Karpas-422 (cell line): ENCODE results near the gene PNLIPRP3. TPM values are rescaled to one million over a fixed set of nuclear protein-coding genes. Genes with fewer than 3 reads are reported as not detected.

Experiments used
- DNase-seq: peaks from one replicate; pipeline ENCODE4 v3.0.0-alpha.2; 2015
- H2AFZ ChIP-seq: fragments of 200-600 bp; sonication (generic); 2 replicates; pipeline ENCODE4 v1.6.1; 2014; ENCODE audit warnings: antibody characterized with exemption, low read length, mixed read lengths
- H3K27ac ChIP-seq: fragments of 200-600 bp; sonication (generic); 2 replicates; pipeline ENCODE4 v1.5.1; 2014; ENCODE audit warnings: mild to moderate bottlenecking, low read length, moderate library complexity
- H3K27me3 ChIP-seq: fragments of 200-600 bp; sonication (generic); 2 replicates; pipeline ENCODE4 v1.6.1; 2014; ENCODE audit warnings: low read length, mixed read lengths
- H3K36me3 ChIP-seq: fragments of 200-600 bp; sonication (generic); 2 replicates; pipeline ENCODE4 v1.6.1; 2014; ENCODE audit warnings: low read length, mixed read lengths; ENCODE audit not compliant: insufficient read depth
- H3K4me1 ChIP-seq: fragments of 200-600 bp; sonication (generic); 2 replicates; pipeline ENCODE4 v1.6.1; 2014; ENCODE audit warnings: mild to moderate bottlenecking, low read length, mixed read lengths
- H3K4me2 ChIP-seq: fragments of 200-600 bp; sonication (generic); 2 replicates; pipeline ENCODE4 v1.6.1; 2014; ENCODE audit warnings: low read length, low read depth, mild to moderate bottlenecking; ENCODE audit not compliant: poor library complexity, severe bottlenecking
- H3K4me3 ChIP-seq: fragments of 200-600 bp; sonication (generic); 2 replicates; pipeline ENCODE4 v1.5.1; 2014; ENCODE audit warnings: mild to moderate bottlenecking, antibody characterized with exemption, low read length, mixed read lengths
- H3K79me2 ChIP-seq: fragments of 200-600 bp; sonication (generic); 2 replicates; pipeline ENCODE4 v1.6.1; 2014; ENCODE audit warnings: mild to moderate bottlenecking, low read length, mixed read lengths
- H3K9ac ChIP-seq: fragments of 200-600 bp; sonication (generic); 2 replicates; pipeline ENCODE4 v1.6.0; 2014; ENCODE audit warnings: low read length
- H3K9me2 ChIP-seq: fragments of 200-600 bp; sonication (generic), shearing (Covaris generic); replicated peaks from 2 replicates; pipeline ENCODE4 v1.6.0; 2014; ENCODE audit warnings: mild to moderate bottlenecking, low read length, moderate library complexity; ENCODE audit not compliant: insufficient read depth
- H3K9me3 ChIP-seq: fragments of 300-700, 200-600 bp; sonication (generic); 2 replicates; pipeline ENCODE4 v1.6.1; 2014; ENCODE audit warnings: low read length, mixed read lengths
- H4K20me1 ChIP-seq: fragments of 200-600 bp; sonication (generic); 2 replicates; pipeline ENCODE4 v1.6.1; 2014; ENCODE audit warnings: mild to moderate bottlenecking, antibody characterized with exemption, low read length, low read depth; ENCODE audit not compliant: insufficient read depth
- total RNA-seq: library from RNA; depleted of rRNA; stranded (reverse); fragments of >200 nt; shearing (Covaris generic); gene quantifications from 2 replicates; pipeline ENCODE4 v1.2.3, GENCODE V29; 2014; ENCODE audit warnings: low replicate concordance

The PNLIPRP3 gene
- total RNA-seq, 1 experiment from 2014 or later: not detected

- H3K9ac ChIP-seq: no peak overlapping the region
- H2AFZ ChIP-seq: no peak overlapping the region
- DNase-seq: no peak
- no peaks in the 10 kb centered on the region for H3K4me1 ChIP-seq
- H4K20me1 ChIP-seq: no peaks in the 10 kb centered on the region
- H3K36me3 ChIP-seq: no peaks in the 10 kb centered on the region
- no peaks in the 10 kb centered on the region for H3K9me2 ChIP-seq
- H3K27me3 ChIP-seq: no peaks in the 10 kb centered on the region
- no peaks in the 10 kb centered on the region for H3K9me3 ChIP-seq
- H3K4me2 ChIP-seq: no peak overlapping the region
- no peak overlapping the region for H3K4me3 ChIP-seq
- H3K27ac ChIP-seq: no peak overlapping the region
- no peaks in the 10 kb centered on the region for H3K79me2 ChIP-seq
These were observed 45.2 kb downstream of the PNLIPRP3 start for GRCh38 chr10:116472891-116473290.

GRCh38 chr10:116475866-116476265, 48.2 kb downstream of the PNLIPRP3 start:
- H3K27me3 ChIP-seq: no peaks in the 10 kb centered on the region
- no peaks in the 10 kb centered on the region for H4K20me1 ChIP-seq
- no peaks in the 10 kb centered on the region for H3K4me1 ChIP-seq
- no peak overlapping the region for H2AFZ ChIP-seq
- H3K4me3 ChIP-seq: no peak overlapping the region
- DNase-seq: no peak
- H3K79me2 ChIP-seq: no peaks in the 10 kb centered on the region
- H3K27ac ChIP-seq: no peak overlapping the region
- no peak overlapping the region for H3K9ac ChIP-seq
- H3K9me2 ChIP-seq: no peaks in the 10 kb centered on the region
- H3K9me3 ChIP-seq: no peaks in the 10 kb centered on the region
- H3K4me2 ChIP-seq: no peak overlapping the region
- H3K36me3 ChIP-seq: no peaks in the 10 kb centered on the region

- Histone ChIP-seq H3K9me2 (no peaks in the 10 kb centered on the region), H3K4me3 (no peak overlapping the region), H3K4me1 (no peaks in the 10 kb centered on the region), H3K27ac (no peak overlapping the region), H2AFZ (no peak overlapping the region), H3K9ac (no peak overlapping the region), H3K9me3 (no peaks in the 10 kb centered on the region), H3K4me2 (no peak overlapping the region), H4K20me1 (no peaks in the 10 kb centered on the region), H3K79me2 (no peaks in the 10 kb centered on the region), H3K36me3 (no peaks in the 10 kb centered on the region), H3K27me3 (no peaks in the 10 kb centered on the region)
- no peak for DNase-seq
These were observed 48.8 kb downstream of the PNLIPRP3 start for GRCh38 chr10:116476461-116476860.

- no peaks in the 10 kb centered on the region for H3K36me3 ChIP-seq
- no peak overlapping the region for H3K9ac ChIP-seq
- H4K20me1 ChIP-seq: no peaks in the 10 kb centered on the region
- H3K27ac ChIP-seq: no peak overlapping the region
- DNase-seq: no peak
- H3K4me3 ChIP-seq: no peak overlapping the region
- no peak overlapping the region for H2AFZ ChIP-seq
- no peaks in the 10 kb centered on the region for H3K9me3 ChIP-seq
- no peaks in the 10 kb centered on the region for H3K9me2 ChIP-seq
- no peaks in the 10 kb centered on the region for H3K79me2 ChIP-seq
- H3K4me1 ChIP-seq: no peaks in the 10 kb centered on the region
- no peaks in the 10 kb centered on the region for H3K27me3 ChIP-seq
- H3K4me2 ChIP-seq: no peak overlapping the region
These were observed 50.5 kb downstream of the PNLIPRP3 start for GRCh38 chr10:116477986-116478664.

GRCh38 chr10:116486770-116487448, 59.3 kb downstream of the PNLIPRP3 start:
- no peaks in the 10 kb centered on the region for H4K20me1 ChIP-seq
- no peak overlapping the region for H3K4me3 ChIP-seq
- H3K4me2 ChIP-seq: no peak overlapping the region
- H3K36me3 ChIP-seq: no peaks in the 10 kb centered on the region
- DNase-seq: no peak
- H2AFZ ChIP-seq: no peak overlapping the region
- no peaks in the 10 kb centered on the region for H3K9me2 ChIP-seq
- no peaks in the 10 kb centered on the region for H3K4me1 ChIP-seq
- H3K9ac ChIP-seq: no peak overlapping the region
- no peaks in the 10 kb centered on the region for H3K27me3 ChIP-seq
- H3K9me3 ChIP-seq: no peaks in the 10 kb centered on the region
- no peak overlapping the region for H3K27ac ChIP-seq
- no peaks in the 10 kb centered on the region for H3K79me2 ChIP-seq

GRCh38 chr10:116487522-116488430, 60.1 kb downstream of the PNLIPRP3 start:
- no peak overlapping the region for H3K4me2 ChIP-seq
- H3K9ac ChIP-seq: no peak overlapping the region
- no peaks in the 10 kb centered on the region for H3K27me3 ChIP-seq
- no peak overlapping the region for H3K4me3 ChIP-seq
- DNase-seq: no peak
- no peak overlapping the region for H3K27ac ChIP-seq
- H3K9me3 ChIP-seq: no peaks in the 10 kb centered on the region
- no peak overlapping the region for H2AFZ ChIP-seq
- no peaks in the 10 kb centered on the region for H4K20me1 ChIP-seq
- H3K4me1 ChIP-seq: no peaks in the 10 kb centered on the region
- H3K79me2 ChIP-seq: no peaks in the 10 kb centered on the region
- no peaks in the 10 kb centered on the region for H3K9me2 ChIP-seq
- no peaks in the 10 kb centered on the region for H3K36me3 ChIP-seq

GRCh38 chr10:116489460-116489859, 61.8 kb downstream of the PNLIPRP3 start:
- Histone ChIP-seq H3K9me2 (no peaks in the 10 kb centered on the region), H3K9me3 (no peaks in the 10 kb centered on the region), H3K4me1 (no peaks in the 10 kb centered on the region), H3K4me3 (no peak overlapping the region), H3K27me3 (no peaks in the 10 kb centered on the region), H3K36me3 (no peaks in the 10 kb centered on the region), H3K4me2 (no peak overlapping the region), H4K20me1 (no peaks in the 10 kb centered on the region), H3K27ac (no peak overlapping the region), H3K79me2 (no peaks in the 10 kb centered on the region), H3K9ac (no peak overlapping the region), H2AFZ (no peak overlapping the region)
- DNase-seq: no peak

GRCh38 chr10:116490028-116490662, 62.5 kb downstream of the PNLIPRP3 start:
- H3K36me3 ChIP-seq: no peaks in the 10 kb centered on the region
- no peaks in the 10 kb centered on the region for H3K9me2 ChIP-seq
- no peak overlapping the region for H3K27ac ChIP-seq
- no peaks in the 10 kb centered on the region for H3K79me2 ChIP-seq
- H3K4me3 ChIP-seq: no peak overlapping the region
- DNase-seq: peak; percentile 66
- H3K9me3 ChIP-seq: no peaks in the 10 kb centered on the region
- no peak overlapping the region for H3K4me2 ChIP-seq
- H3K9ac ChIP-seq: no peak overlapping the region
- no peaks in the 10 kb centered on the region for H3K4me1 ChIP-seq
- no peaks in the 10 kb centered on the region for H3K27me3 ChIP-seq
- no peak overlapping the region for H2AFZ ChIP-seq
- no peaks in the 10 kb centered on the region for H4K20me1 ChIP-seq
